HG03432 (cell line): ENCODE results near the gene PYM1.

Source experiments
- ATAC-seq: cut with Tn5 transposase; IDR thresholded peaks from one replicate; pipeline ENCODE4 v1.9.1; 2021; ENCODE audit warnings: mild to moderate bottlenecking, moderate library complexity; ENCODE audit not compliant: unreplicated experiment

The PYM1 gene

GRCh38 chr12:55927588-55928502 lies at the start of gene PYM1:
TSS of gene PYM1 (minus strand) at chr12:55927894. CDS start at chr12:55927761, 133 bp downstream.
- ATAC-seq, result peak; percentile 39

- ATAC-seq, result peak; percentile 26
These were observed 46.6 kb upstream of the PYM1 start for GRCh38 chr12:55974308-55974730.

GRCh38 chr12:55973599-55974307 lies 46.1 kb upstream of the PYM1 start, which contains the start of gene RAB5B:
TSS of gene RAB5B (plus strand) at chr12:55974078. CDS start at chr12:55986961, 12,883 bp downstream.
- peak; percentile 92 for ATAC-seq

GRCh38 chr12:55972911-55973598 lies 45.4 kb upstream of the PYM1 start:
- no peak for ATAC-seq

- ATAC-seq, result no peak
These were observed 44.8 kb upstream of the PYM1 start for GRCh38 chr12:55972456-55972855.

- ATAC-seq, result no peak
These were observed 44.3 kb upstream of the PYM1 start for GRCh38 chr12:55972042-55972441.

- ATAC-seq, result no peak
These were observed 43.1 kb upstream of the PYM1 start for GRCh38 chr12:55970775-55971174.

- ATAC-seq, result no peak
These were observed 41.7 kb upstream of the PYM1 start for GRCh38 chr12:55969356-55969755.

- peak; percentile 97 for ATAC-seq
These were observed 39.0 kb upstream of the PYM1 start, which contains the start of gene CDK2 for GRCh38 chr12:55966408-55967281. TSS of gene CDK2 (plus strand) at chr12:55966830. CDS start at chr12:55967009, 179 bp downstream.

- no peak for ATAC-seq
These were observed 38.3 kb upstream of the PYM1 start, which contains the start of gene PMEL for GRCh38 chr12:55965941-55966407. TSS of gene PMEL (minus strand) at chr12:55966042. CDS start at chr12:55966011, 31 bp downstream.

- ATAC-seq, result no peak
These were observed 37.5 kb upstream of the PYM1 start for GRCh38 chr12:55965240-55965639.

GRCh38 chr12:55963760-55964159 lies 36.1 kb upstream of the PYM1 start:
- ATAC-seq, result no peak

- no peak for ATAC-seq
These were observed 29.6 kb upstream of the PYM1 start for GRCh38 chr12:55957106-55957859.

- ATAC-seq, result no peak
These were observed 28.3 kb upstream of the PYM1 start for GRCh38 chr12:55955800-55956508.

- no peak for ATAC-seq
These were observed 27.6 kb upstream of the PYM1 start for GRCh38 chr12:55955344-55955743.

GRCh38 chr12:55946553-55946952 lies 18.9 kb upstream of the PYM1 start:
- ATAC-seq, result peak; percentile 36

- no peak for ATAC-seq
These were observed 15.0 kb upstream of the PYM1 start for GRCh38 chr12:55942577-55943136.

- no peak for ATAC-seq
These were observed 14.4 kb upstream of the PYM1 start for GRCh38 chr12:55942055-55942454.
